HG03575 (cell line): ENCODE results near the gene BHLHE41.
A peak's percentile ranks its signal among the peaks of the same experiment; 100 is the strongest.

Experiments
- ATAC-seq: cut with Tn5 transposase; IDR thresholded peaks from one replicate; pipeline ENCODE4 v1.9.1; 2021; ENCODE audit not compliant: unreplicated experiment, insufficient number of reproducible peaks, low FRiP score; ENCODE audit errors: extremely low read depth

BHLHE41 gene

DNA sequence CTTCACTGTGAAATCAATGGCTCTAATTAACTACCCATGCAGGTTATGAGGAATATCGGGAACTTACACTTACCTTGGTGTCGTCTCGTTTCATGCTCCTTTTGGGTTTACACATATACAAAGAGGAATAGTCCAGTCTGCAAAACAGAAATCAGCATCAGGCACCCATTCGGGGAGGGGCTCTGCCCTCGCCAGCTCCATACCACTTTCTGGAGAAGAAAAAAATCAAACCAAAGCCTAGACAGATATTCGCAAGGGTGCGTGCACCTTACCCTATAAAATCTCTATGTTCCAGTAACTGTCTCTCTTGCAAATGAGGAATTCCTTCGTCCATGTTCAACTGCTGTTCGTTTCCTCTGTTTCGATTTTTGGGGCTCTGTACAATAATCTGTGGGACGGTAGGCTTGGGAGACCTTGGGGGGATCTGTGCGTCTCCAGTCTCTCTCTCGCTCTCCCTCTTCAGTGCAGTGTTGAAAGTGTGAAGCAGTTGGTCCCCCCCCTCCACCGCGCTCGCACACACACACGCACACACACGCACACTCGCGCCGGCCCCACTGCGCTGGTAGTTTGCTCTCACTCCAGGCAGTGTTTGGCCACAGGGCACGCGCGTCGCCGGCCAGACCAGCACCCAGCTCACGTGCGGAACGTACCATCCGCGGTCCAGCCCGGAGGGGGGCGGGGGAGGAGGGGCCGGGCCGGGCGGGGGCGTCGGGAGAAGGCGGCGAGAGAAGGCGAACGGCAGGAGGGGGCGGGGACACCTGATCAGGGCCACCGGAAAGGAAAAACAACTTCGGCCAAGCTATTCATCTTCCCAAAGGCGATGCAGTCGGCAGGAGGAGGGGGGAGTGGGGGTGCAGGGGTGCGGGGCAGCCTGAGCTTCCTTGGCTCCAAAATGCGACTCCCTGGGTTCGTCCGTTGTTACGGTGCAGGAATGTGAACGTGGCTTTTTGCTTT, at the start of gene BHLHE41:
TSS of gene BHLHE41 (minus strand) at position 592 of the 954 bp plus-strand sequence. CDS start at position 334, 258 bp downstream.
- no peak for ATAC-seq

DNA sequence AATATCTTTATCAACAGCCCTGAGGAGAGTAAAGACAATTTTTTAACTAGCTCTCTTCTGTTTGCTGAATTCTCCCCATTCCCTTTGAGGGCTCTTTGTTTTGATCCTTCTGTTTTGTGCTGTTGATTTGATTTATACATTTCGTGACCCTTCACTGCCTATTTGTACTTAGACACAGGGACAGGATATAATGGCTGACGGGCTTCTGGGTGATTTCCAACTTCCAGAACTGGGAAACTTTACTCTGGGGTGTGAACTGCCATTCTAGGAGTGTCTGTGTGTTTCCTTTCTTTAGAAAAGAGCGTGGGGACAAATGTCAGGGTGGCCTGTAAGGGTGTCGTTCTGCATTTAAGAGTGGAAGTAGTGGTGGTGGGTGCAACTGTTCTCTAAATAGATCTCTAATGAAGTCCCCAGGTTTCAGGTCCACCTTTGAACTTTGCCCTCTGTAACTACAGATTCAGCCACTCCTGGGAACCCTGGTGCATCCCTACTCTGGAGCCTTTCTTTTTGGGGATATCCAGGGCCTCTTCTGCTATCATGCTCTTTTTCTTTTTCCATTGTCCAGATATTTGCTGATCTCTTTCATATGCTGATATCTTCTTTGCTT, 48.2 kb upstream of the BHLHE41 start:
- ATAC-seq: no peak

- ATAC-seq: no peak
These were observed 47.7 kb upstream of the BHLHE41 start for GRCh38 chr12:26172539-26172938.

- no peak for ATAC-seq
These were observed 47.2 kb upstream of the BHLHE41 start for GRCh38 chr12:26172013-26172412.

GRCh38 chr12:26164118-26164517, 39.3 kb upstream of the BHLHE41 start:
- no peak for ATAC-seq

DNA sequence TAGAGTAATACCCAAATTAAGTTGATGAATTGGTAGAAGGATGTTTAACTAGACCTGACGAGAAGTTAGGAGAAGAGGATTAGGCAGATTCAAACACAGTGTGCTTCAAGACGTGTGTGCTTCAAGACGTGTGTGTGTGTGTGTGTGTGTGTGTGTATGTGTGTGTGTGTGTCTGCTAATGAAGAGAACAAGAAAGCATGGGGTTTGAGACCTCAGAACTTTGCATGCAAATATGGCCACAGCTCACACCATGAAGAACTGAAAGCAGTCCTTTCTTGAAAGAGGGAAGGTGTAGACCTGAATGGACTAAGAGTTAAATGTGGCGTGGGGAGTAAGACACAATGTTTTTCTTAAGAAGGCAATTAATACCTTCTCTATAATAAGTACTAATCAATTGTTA, 38.1 kb upstream of the BHLHE41 start:
- ATAC-seq: no peak

DNA sequence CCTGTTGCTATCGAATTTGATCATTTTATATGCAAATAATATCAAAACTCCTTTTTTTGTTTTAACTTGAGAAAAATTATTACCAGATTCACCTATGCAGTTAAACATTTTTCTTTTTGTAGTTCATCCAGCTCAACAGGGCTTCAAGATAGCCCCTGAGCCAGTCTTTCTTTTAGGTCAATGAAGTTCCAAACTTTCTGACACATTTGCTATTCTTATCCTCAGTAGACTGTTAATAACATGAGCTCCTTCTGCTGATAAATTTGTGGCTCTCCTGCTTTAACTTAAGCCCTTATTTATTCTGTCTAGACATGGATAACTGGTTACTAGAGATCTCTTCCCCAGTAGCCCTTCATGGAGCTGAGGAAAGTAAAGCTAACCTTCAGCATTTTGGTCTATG, 37.3 kb upstream of the BHLHE41 start:
- ATAC-seq: no peak

GRCh38 chr12:26158078-26158764, 33.4 kb upstream of the BHLHE41 start:
- ATAC-seq: no peak

GRCh38 chr12:26157001-26157400, 32.2 kb upstream of the BHLHE41 start:
- no peak for ATAC-seq

DNA sequence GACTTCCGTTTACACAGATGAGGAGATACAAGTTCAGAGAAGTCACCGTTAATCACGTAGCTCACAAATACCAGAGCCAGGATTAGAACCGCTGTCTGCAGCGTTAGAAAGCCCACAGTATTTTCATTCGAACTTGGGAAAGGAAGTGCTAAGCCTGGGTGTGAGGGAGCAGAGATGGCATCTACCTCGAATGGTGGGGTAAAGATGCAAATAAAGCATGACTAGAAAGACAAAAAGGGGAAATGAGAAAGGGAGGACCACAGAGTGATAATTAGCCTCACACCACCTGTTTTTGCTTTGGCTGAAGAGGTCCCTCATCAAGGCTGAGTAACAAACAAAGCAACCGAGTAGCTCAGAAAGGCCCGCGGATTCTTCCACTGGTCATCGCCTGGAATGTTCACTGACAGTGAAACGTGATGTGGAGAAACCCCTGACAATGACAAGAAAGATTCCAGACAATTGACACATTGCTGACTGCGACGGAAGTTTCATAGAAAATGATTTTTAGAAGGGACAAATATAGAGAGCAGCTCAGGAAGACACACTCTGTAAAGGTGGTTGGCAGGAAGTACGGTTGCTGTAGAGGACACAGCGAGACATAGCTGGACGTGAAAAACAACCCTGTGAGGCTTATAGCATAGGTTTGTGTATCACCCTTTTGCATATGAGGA, 31.5 kb upstream of the BHLHE41 start:
- peak; percentile 88 for ATAC-seq

GRCh38 chr12:26153421-26154154, 28.8 kb upstream of the BHLHE41 start:
- ATAC-seq: no peak

GRCh38 chr12:26152507-26153102, 27.8 kb upstream of the BHLHE41 start:
- no peak for ATAC-seq

- ATAC-seq: no peak
These were observed 26.1 kb upstream of the BHLHE41 start for GRCh38 chr12:26150736-26151450.

DNA sequence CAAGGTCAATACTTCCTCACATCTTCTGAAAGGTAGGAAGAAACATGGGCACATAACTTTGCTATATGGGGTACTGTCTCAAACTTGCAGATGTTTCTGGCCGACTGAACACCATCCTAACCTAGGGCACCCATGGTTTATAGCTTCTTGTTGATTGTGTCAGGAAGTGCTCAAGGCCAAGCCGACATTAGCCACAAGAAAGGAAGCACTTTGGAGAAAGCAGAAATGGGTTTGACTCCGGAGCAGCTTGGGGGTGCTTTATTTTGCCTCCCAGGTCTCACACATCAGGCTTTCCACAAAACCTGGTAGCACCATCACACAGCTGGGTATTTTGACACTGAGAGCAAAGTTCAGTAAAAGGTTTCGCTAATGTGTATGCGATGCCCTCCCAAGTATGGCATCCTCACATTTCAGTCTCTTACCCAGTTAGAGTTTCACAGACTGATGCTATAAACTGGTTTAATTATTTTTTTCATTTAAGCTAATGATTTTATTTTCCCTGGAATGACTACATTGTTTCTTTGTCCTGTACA, 25.2 kb upstream of the BHLHE41 start:
- ATAC-seq: no peak

- no peak for ATAC-seq
These were observed 23.5 kb upstream of the BHLHE41 start for GRCh38 chr12:26148291-26148690.

GRCh38 chr12:26143291-26143690, 18.5 kb upstream of the BHLHE41 start:
- no peak for ATAC-seq

DNA sequence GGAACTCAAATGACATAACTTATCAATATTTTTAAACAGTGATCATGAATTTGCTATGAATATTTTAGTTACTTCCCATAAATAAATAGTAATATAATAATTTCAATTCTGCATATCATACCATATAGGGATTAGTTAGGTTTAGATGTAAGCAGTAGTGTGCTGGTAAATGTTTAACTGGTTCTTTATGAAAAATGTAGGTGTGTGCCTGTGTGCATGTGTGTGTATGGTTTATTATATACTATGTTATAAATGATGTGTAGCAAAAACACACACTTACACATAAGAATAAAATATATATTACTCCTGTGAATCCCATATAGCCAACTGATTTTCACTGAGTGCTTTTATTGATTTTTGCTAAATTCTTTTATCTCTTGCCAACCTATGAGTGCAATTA, 14.0 kb upstream of the BHLHE41 start:
- no peak for ATAC-seq
